RKO (cell line): Measurements from ENCODE around the gene CDK5.
A peak's percentile ranks its signal among the peaks of the same experiment; 100 is the strongest.

Experiments used
- DNase-seq: peaks from one replicate; pipeline ENCODE4 v3.0.0-alpha.2; 2016; ENCODE audit warnings: low spot score

CDK5 gene

DNA sequence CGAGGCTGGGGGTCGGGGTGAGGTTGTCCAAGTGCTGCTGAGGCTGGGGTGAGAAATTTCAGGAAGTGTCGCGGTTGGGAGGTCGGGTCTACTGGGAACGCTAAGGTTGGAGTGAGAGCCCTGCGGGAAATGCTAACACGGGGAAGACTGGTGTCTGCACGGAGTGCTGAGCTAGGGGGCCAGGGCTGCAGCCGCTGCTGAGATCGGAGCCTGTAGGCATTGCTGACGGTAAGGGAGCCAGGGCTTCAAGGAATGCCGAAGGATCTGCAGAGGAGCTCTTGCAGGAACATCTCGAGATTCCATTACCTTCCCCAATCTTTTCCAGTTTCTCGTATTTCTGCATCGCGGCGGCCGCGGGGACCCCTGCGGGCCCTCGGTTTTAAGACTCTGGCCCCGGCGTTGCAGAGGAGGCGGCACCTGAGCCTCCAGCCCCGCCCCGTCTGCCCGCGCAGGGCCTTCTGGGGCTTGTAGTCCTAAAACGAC, at the start of gene CDK5:
TSS of gene CDK5 (minus strand) at position 392 of the 483 bp plus-strand sequence. CDS start at position 343, 49 bp downstream.
- DNase-seq, result peak; percentile 58

DNA sequence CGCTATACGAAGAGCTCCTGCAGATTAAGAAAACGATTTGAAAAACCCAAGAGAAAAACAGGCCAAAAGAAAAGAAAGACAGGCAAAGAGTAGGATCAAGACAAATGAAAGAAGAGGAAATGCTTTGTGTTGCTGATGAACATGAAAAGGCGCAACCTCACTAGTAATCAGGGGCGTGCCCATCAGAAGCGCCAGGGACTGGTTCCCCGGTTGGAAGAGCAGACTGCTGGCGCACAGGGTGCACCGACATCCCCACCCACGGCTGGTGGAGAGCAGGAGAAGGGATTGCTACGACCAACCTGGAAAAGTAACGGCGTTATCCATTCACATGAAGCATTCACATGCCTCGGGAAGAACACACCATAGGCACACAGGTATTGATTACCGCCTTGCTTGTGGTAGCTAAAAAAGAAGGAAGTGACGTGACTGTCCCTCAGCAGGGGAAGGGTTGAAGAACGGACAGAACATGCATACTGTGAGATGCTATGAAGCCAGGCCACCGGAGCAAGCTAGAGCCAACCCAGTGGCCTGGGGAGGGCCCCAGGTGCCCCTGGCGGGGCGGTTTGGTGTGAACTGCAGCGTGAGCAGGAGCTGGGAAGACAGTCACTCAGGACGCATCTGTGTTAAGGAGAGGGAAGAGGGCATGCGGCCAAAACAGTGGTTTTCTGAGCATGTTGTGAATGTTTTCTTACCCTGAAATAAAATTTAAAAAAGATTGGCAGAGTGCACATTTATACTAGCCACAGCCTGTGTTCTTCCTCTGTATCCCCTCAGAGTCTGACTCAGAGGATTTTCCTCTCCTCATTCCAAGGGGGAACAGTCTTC, 46.9 kb upstream of the CDK5 start:
- DNase-seq, result no peak

DNA sequence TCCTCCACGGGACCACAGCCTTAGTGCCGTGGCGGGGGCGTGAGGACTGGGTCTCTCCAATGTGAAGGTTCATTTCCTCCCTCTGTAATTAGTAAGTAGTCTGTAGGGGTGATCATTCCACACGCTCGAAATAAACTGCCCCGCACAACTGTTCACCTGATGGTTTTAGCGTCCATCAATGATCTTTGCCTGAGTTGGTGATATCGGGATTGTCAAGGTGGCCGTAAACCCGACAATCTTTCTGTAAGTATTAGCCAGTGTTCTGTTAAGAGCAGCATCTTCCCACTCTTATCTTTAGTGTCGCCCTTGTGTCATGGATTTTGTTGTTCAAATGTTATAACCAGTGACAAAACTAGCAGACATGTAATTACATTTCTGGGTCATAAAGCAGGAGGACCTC, 46.3 kb upstream of the CDK5 start:
- no peak for DNase-seq

DNA sequence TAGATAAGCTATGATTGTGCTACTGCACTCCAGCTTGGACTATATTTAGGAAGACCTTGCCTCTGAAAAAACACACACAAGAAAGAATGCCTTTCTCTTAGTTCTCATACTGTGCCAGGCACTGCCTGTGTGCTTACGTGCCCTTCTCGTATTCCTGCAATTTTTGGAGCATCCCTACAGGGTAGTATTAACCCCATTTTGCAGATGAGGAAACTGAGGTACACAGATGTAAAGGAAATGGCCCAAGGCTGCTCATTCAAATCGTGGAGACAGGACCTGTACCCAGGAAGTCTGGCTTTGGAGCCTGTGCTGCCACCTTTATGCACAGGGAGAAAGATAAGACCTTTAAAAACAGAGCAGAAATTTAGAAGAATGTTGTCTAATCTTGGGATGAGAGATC, 45.3 kb upstream of the CDK5 start:
- no peak for DNase-seq

DNA sequence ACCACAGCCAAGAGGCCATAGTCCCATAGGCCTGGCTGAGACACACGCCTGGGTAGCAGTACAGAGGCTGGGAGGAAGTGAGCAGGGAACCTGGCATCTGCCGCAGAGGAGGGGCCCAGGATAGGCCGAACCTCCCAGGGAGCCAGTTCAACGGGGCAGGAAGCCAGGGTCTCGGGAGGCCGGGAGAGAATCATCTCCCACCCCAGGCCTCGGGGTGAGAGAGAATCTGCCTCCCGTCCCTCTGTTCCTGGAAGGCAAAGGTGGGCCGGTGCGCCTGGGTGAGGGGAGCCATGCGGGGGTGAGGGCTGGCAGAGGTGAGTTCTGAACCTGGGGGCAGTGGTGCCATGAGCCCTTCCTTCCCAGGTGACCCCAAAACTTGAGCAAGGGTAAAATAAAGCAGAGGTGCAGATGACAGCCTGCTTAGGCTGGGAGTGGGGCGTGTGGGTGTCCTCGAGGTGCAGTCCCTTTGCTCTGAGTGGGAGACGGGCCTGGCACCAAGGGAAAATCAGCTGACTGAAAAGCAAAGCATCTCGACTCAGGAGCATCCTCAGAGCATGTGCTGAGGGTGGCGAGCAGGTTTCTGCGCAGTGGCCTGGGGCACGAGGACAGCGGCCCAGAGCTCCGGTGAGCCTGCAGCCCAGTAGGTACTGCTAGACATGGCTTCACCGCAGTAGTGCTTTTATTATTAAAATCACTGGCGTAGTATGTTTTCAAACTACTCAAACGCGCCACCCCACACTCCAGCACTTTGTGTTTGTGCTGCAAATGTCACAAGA, 44.1 kb upstream of the CDK5 start:
- DNase-seq, result no peak

DNA sequence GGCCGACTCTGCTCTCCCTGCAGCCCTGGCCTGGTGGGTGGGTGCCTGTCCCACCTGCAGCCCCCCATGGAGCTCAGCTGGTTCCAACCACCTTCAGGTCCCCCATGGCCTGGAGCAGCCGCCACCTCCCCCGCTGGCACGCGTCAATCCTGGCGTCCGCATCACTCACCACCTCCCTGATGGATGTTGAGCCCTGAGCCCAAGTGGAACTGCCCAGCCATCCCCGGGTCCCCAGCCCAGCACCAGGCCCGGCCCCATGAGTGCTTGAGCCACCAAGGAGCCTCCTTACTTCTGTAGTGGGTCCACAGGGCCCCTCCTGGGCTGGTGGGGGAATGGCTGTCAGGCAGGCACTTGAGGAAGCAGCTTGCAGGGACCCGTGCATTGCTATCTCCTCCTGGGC, 43.2 kb upstream of the CDK5 start:
- no peak for DNase-seq

DNA sequence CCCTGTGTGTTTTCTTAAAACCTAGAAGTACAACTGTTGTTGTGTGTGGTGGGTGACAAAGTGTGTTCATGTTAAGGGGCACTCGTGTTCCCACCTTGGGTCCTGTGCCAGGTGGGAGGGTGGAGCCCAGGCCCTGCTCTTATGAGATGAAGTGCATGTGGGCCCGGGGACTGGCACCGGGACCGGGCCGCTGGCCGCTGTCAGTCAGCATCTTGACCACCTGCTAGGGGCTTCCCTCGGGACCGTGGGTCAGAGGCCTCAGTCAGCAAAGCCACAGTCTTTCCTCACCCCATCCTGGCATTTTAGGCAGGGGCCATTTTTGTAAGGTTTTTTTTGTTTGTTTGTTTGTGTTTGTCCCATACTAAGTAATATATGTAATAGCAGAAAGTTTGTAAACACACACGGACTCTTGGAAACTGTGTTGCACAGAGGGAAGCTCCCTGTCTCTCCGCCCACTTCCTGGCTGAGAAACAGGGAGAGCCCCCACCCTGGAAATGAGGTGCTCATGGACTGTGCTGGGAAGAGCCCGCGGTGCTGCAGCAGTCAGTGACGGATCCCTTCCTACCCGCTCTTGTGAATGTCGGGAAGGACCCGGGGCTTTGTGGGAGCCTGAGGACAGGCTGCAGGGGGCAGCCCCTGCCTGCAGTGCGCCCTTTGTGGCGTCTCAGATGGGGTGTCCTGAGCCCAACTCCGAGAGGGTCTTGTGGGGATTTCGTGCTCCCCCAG, 42.0 kb upstream of the CDK5 start:
- DNase-seq, result no peak

DNA sequence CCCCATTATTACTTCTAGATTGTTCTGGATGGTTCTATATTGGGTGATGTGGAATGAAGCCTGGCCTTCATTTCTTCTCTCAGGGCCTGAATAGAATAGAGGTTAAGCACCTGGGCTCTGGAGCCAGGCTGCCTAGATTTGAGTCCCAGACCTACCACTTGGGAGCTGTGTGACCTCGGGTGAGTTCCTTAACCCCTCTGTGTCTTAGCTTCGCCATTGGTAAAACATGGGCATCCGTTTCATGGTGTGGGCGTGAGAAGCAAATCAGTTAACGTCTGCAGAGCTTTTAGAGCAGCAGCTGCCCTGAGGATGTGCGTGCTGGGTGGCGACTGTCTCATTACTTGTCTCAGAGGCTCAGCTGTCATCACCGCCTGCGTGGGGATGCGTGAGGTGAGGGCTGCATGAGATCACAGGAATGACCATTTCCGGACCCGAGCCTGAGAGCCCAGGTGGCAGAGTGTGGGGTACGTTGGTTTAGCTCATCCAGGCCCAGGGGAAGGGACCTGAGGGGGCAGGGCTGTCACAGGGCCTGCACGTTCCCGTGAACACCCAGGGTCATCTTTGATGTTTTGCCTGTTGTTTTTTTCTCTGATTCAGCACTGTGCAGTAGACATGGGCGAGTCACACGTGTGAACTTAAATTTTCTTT, 38.3 kb upstream of the CDK5 start:
- DNase-seq, result no peak

DNA sequence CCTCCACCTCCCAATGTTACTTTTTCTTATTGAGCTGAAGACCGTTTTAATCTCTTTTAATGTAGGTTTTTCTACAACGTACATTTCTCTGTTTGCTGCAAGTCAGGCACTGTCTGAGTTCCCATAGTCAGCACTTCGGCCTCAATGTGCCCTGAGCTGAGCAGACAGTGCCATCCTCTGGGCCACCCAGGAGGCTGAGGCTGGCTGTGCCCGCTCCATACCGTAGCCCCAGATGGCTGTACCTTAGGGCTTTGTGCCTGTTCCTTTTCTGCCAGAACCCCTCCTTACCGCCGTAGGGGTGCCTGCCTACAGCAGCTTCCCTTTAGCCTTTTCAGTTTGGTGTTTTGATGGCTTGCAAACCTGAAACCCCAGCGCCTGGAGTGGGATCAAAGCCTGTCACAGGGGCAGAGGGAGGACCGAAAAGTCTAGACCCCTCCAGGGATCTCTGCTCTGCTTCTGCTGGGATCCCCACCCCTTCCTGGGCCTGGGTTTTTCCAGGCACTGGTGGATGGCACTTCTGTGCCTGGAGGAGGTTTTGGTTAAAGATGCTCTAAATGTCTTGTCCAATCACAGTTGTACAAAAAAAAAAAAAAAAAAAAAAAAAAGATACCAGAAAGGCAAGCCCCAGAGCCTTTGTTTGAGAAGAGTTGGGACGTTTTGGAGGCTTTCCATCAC, 37.6 kb upstream of the CDK5 start:
- DNase-seq, result no peak

DNA sequence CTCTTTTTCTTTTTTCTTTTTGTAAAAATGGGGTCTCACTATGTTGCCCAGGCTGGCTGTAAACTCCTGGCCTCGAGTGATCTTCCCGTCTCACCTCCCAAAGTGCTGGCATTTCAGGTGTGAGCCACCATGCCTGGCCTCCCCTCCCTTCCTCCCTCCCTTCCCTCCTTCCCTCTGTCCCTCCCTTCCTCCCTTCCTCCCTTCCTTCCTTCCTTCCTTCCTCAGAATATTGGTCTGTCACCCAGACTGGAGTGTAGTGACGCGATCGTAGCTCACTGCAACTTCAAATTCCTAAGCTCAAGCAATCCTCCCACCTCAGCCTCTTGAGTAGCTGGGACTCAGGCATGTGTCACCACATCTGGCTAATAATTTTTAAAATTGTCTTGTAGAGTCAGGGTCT, 37.0 kb upstream of the CDK5 start:
- DNase-seq, result peak; percentile 52

DNA sequence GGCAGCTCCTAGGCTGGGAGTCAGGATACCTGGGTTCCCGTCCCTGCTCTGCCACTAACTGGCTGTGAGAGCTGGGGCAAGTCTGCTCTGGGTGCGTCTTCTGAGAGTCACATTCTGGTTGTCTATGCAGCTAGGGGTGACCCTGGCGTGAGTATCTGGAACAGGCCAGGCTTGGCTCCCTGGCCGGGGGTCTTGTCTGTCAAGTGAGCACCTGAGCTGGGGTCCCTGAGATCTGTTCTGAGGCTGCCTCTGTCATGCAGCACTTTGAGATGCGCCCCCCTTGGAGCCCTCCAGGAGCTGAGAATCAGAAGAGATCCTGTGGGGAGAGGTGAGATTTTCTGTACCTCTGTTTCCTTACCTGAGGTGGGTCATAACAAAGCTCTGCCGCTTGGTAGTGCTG, 36.1 kb upstream of the CDK5 start:
- DNase-seq, result no peak

DNA sequence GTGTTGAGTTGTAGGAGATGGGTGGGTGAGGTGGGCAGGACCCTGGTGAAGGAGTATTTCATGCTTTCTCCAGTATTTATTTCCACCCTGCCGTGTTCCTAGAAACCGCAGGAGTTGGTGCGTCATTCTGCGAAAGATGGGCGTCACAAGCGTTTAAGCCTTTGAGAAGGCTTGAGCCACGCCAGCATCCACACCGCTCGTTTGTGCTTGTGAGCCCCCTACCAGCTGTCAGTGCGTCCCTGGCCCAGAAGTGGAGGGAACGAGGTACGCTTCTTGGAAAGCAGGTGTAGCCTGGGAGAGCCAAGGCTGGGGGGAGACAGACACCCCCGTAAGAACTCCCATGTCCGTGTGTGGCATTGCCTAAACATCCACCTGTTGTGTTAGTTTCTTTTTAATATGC, 34.3 kb upstream of the CDK5 start:
- no peak for DNase-seq

DNA sequence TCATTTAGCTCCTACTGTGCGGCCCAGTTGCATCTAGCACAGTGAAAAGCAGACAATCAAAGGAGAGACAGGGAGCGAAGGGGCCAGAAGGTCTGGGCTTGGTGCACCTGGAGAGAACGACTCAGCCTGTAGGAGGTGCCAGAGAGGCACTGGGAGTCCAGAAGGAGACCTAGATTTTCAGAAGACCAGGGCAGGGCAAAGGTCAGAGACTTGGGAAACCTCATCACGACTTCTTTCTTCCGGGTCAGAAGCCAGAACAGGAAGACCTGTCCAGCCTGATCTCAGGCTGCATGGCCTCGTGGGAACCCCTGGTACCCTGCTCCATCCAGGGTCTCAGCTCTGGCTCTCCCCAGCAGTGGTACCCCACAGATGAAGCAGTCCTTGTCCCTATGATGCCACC, 33.7 kb upstream of the CDK5 start:
- DNase-seq, result peak; percentile 53

DNA sequence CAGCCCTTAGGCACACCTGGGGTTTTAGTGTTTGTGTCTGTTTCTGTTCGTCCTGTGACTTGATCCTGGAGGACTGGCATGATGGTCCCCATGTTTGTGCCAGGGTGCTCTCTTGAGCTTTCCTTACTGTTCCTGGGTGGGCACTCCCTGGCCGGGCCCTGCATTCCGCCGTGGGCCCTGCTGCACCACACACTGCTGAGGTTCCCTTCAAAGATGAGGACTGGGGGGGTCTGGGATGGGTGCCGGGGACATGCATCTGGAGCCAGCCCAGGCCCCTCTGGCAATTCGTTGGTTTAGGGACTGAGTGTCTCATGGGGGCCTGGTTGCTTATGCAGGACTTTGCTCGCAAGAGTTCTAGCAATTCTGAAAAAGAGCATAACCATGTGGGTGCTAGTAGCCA, 33.3 kb upstream of the CDK5 start:
- DNase-seq, result no peak

DNA sequence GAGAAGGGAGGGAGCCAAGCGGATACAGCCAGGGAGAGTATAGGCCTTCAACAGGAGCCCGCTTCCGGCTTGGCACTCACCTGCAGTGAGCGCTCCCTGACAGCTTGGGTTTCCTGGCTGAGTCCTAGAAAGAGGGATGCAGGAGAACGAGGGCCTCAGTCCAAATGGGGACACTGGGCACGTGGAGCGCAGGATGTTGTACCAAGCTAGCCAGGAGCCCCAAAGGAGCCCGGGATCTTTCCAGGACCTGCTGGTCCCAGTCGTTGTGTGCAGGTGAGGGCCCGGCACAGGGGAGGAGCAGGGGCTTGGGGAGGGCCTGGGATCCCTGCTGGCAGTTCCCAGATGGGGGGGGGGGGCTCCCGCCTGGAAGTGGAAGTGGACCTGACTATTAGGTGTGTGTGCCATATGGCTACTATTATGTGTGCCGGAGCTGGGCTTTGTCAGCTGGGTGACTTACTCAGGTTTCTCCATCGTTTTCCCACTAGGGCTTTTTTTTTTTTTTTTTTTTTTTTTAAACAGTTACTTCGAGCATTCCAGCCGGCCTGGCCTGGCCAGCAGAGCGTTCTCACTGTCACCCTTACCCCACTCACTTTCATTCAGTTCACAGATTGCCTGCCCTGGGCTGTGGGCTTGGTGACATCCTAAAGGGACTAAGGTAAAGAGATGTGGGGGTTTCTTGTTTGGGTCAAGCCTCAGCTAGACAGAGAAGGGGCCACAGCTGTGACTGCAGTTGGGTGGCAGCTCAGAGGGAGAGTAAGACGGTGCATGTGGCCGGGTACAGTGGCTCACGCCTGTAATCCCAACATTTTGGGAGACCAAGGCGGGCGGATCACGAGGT, 32.4 kb upstream of the CDK5 start:
- no peak for DNase-seq

DNA sequence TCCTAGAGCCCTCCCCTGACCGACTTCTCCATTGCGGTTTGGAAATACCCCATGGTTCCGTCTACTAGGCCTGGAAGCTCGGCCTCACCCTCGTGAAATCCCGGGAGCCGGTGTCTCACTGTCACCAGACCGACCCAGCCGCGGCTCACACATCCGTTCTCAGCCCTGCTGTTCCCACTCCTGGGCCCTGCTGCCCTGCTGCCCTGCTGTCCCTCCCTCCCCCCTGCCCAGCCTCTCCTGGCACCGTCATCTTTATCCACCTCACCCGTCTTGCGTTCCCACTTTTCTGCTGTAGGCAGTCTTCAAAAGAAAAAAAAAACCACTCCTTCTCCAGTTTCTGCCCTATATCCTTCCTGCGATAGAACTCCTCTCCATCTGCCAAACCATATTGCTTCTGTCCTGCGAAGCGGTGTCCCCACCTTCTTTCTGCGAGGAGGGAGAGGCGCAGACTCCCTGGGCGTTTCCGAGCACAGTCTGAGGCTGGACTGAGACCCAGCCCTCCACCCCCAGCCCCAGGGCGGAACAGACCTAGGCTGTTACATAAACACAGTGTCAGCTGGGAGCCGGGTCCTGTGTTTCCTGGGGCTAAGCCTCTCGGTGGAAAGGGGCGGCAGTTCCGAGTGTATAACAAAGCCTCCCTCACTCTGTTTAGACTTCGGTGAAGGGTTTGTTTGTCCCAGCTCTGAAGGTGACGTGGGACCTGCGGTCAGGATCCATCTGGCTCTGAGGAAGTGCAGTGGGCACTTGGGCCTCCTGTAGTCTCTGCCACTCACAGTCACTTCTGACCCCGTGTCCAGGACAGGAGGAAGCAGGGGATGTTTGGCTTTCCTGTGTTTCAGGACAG, 31.4 kb upstream of the CDK5 start:
- peak; percentile 60 for DNase-seq

DNA sequence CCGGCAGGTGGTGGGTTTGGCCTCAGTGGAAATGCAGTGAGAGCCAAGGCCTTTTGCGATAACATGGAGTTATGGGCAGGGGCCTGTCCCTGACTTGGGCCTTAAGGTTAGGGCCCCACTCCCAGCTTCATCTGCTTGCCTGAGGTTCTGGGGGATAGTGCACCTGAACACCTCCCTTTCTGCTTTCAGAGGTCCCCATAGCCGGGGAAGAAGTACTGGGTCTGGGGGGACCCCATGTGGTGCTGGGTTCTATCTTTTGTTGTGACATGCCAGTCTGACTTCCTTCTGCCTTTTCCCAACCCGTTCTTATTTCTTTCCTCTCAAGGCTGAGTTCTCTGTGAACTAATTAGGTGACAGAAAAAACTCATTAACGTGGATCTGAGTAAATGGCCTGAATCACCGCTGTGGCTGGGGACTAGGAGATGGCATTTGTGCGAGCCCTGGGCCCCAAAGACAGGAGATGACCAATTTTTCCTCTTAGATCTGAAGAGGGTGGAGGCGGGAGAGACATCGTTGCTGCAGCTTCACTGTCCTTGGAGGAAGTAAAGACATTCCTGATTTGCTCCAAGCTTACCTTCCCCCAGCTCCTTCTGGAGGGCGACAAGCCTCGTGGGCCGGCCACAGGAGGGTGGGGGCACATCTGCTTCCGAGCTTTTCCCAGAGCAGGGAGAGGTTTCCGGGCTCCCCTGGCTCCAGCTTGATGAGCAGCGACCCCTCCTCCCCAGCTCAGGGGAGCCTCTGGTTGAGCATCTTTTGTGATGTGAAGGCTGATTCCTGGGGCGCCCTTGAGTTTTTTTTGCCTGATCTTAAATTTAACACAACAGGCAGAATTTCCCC, 30.5 kb upstream of the CDK5 start:
- DNase-seq, result peak; percentile 67

DNA sequence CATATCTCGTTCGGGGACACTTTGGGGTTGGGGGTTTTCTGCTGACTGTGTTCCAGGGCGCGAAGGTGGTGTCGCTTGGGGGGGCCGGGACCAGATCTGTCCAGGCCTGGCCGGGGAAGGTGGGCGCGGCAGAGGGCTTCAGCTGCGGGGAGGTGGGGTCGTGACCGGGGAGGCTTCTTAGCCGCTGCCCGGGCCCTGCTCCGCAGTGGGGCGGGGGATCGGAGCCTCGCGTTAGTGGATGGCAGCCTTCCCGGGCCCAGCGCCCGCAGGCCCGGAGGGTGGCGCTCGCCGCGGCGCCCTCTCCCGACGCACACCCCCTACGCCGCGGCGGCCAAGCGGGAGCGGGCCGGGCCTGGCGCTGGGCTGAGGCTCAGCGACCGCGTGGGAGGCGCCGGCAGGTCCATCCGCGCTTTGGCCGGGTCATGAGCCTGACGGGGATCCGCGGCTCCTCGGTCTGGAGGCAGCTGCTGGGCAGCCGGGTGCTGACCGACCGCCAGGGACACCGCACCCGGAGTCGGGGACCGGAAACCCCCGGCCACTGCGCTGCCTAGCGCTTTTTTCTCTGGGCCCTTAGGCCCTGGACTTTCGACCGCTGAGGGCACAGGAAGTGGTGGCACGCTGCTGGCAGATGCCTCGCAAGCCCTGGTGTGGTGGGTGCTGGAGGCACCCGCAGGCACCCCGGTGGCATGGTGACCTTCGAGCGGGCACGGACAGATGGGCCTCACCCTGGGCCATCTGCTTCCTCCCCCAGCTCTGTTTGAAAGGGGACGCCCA, 29.7 kb upstream of the CDK5 start:
- DNase-seq, result peak; percentile 72
